H7 (cell line): ENCODE results near the gene TRIM41. TPM values are rescaled to one million over a fixed set of nuclear protein-coding genes. Genes with fewer than 3 reads are reported as not detected.
"Not testable (repeated sequence)": the region's sequence is repeated elsewhere in the genome, so short reads cannot be mapped to it uniquely, and the experiment has no call there.

Experiments used
- DNase-seq: peaks from one replicate; pipeline ENCODE4 v3.0.0; 2012
- H3K27me3 ChIP-seq: 2 replicates; pipeline ENCODE4 v1.6.0; 2011; ENCODE audit warnings: mild to moderate bottlenecking, low read length; ENCODE audit not compliant: control insufficient read depth, insufficient read depth
- H3K36me3 ChIP-seq: replicated peaks from 2 replicates; pipeline ENCODE4 v1.5.1; 2011; ENCODE audit warnings: low read length; ENCODE audit not compliant: control insufficient read depth, insufficient read depth
- H3K4me3 ChIP-seq: 2 replicates; pipeline ENCODE4 v1.5.1; 2011; ENCODE audit warnings: low read depth, mild to moderate bottlenecking, control low read depth, low read length, moderate library complexity; ENCODE audit not compliant: insufficient read depth
- total RNA-seq: library from RNA; depleted of rRNA; stranded (reverse); fragments of >200 nt; shearing (Covaris generic); gene quantifications from 2 replicates; pipeline ENCODE4 v1.2.3, GENCODE V29; 2014; rRNA removed

TRIM41 gene
- total RNA-seq, 1 experiment from 2014 or later, result 13.6 TPM

DNA sequence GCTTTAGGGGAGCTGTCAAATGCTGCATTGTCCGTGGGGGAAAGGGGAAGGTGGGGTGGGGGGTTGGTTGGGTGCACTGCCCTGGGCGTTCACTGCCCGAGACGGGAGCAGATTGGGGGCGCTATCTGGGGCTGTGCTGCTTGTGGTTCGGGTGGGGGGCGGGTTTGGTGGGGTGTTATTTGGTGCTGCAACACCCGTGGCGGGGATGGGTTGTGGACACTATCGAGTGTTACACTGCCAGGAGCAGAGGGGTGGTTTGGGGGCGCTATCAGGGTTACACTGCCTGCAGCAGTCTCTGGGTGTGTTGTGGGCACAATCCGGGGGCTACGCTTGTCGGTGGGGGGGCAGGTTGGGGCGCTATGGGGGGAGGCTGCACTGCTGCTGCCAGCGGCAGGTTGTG lies 59.3 kb downstream of the TRIM41 start:
- H3K4me3 ChIP-seq, H3K27me3 ChIP-seq, DNase-seq, H3K36me3 ChIP-seq: not testable (repeated sequence)

- DNase-seq, result no peak
Measured at GRCh38 chr5:181282874-181283273, 59.8 kb downstream of the TRIM41 start.

GRCh38 chr5:181283347-181283746 lies 60.3 kb downstream of the TRIM41 start:
- Histone ChIP-seq H3K4me3 (no peak overlapping the region), H3K36me3 (peaks cover 4% of the 10 kb centered on the region; the same call in 1 of the 2 replicates), H3K27me3 (no peaks in the 10 kb centered on the region; the same call in 1 of the 2 replicates)
- DNase-seq, result no peak

More at GRCh38 chr5:181282874-181283273, 59.8 kb downstream of the TRIM41 start:
- H3K36me3 ChIP-seq, result peaks cover 1% of the 10 kb centered on the region; the same call in 1 of the 2 replicates
- no peaks in the 10 kb centered on the region; the same call in 1 of the 2 replicates for H3K27me3 ChIP-seq
- no peak overlapping the region for H3K4me3 ChIP-seq

- H3K36me3 ChIP-seq, H3K4me3 ChIP-seq, H3K27me3 ChIP-seq, DNase-seq: not testable (repeated sequence)
Measured at GRCh38 chr5:181283841-181284755, 61.0 kb downstream of the TRIM41 start.

Other genes starting within 250 kb of the TRIM41 start
- gene BTNL3, start 234.4 kb upstream of the TRIM41 start, total RNA-seq, result not detected in 2 replicates
- 0.31 and 1.1 TPM in 2 replicates for gene BTNL9, start 183.0 kb upstream of the TRIM41 start, total RNA-seq
- gene OR2V1, start 92.1 kb upstream of the TRIM41 start, total RNA-seq, result not detected in 2 replicates
- gene OR2V2, start 75.7 kb upstream of the TRIM41 start, total RNA-seq, result not detected in 2 replicates
- gene TRIM7, start 18.1 kb upstream of the TRIM41 start, total RNA-seq, result 0.07 and 0.92 TPM in 2 replicates
- 5,491 and 6,126 TPM in 2 replicates for gene RACK1, start 20.6 kb downstream of the TRIM41 start, total RNA-seq
- gene TRIM52, start 37.9 kb downstream of the TRIM41 start, total RNA-seq, result 1.9 and 2.4 TPM in 2 replicates
- not detected in 2 replicates for gene OR4F3, start 144.0 kb downstream of the TRIM41 start, total RNA-seq